ENCODE measurements around the gene DOK3.
A peak's percentile ranks its signal among the peaks of the same experiment; 100 is the strongest.

DOK3 gene

GRCh38 chr5:177462021-177462670 is 47.5 kb downstream of the DOK3 start:
- DNase-seq: peak; percentile 53

- peak; percentile 21 for DNase-seq
Measured at GRCh38 chr5:177459819-177460628, 49.6 kb downstream of the DOK3 start.

GRCh38 chr5:177459357-177459756 is 50.3 kb downstream of the DOK3 start:
- peak; percentile 27 for DNase-seq

- DNase-seq: peak; percentile 46
Measured at GRCh38 chr5:177458912-177459350, 50.7 kb downstream of the DOK3 start.

- DNase-seq: peak; percentile 49
Measured at GRCh38 chr5:177457852-177458681, 51.6 kb downstream of the DOK3 start.

- peak; percentile 93 for DNase-seq
Measured at GRCh38 chr5:177456976-177457851, 52.4 kb downstream of the DOK3 start.

- DNase-seq: no peak
Measured at GRCh38 chr5:177456591-177456964, 53.0 kb downstream of the DOK3 start.

- peak; percentile 93 for DNase-seq
Measured at GRCh38 chr5:177455661-177456590, 53.7 kb downstream of the DOK3 start.

- peak; percentile 88 for DNase-seq
Measured at GRCh38 chr5:177455036-177455660, 54.5 kb downstream of the DOK3 start.

- peak; percentile 94 for DNase-seq
Measured at GRCh38 chr5:177454397-177455035, 55.1 kb downstream of the DOK3 start.

- DNase-seq: peak; percentile 75
Measured at GRCh38 chr5:177453852-177454396, 55.7 kb downstream of the DOK3 start.

GRCh38 chr5:177452688-177453638 is 56.7 kb downstream of the DOK3 start:
- no peak for DNase-seq

Measured in femur (tissue), 1 donor.